Loucy (cell line): ENCODE data around the gene BCAT1.

Source experiments
- H2AFZ ChIP-seq: fragments of 200-600 bp; sonication (generic); 2 replicates; pipeline ENCODE4 v1.6.0; 2016; ENCODE audit warnings: antibody characterized with exemption, mild to moderate bottlenecking, low read length, moderate library complexity
- H3F3A ChIP-seq: fragments of 200-600 bp; 2 replicates; pipeline ENCODE4 v1.6.0; 2016; ENCODE audit warnings: antibody characterized with exemption, low read depth, mild to moderate bottlenecking
- H3K27me3 ChIP-seq: fragments of 200-600 bp; sonication (generic); 2 replicates; pipeline ENCODE4 v1.6.1; 2014; ENCODE audit warnings: low read length, mild to moderate bottlenecking; ENCODE audit not compliant: insufficient read depth, poor library complexity, severe bottlenecking
- H3K36me3 ChIP-seq: fragments of 200-600 bp; sonication (generic); 2 replicates; pipeline ENCODE4 v1.6.1; 2016; ENCODE audit warnings: low read length; ENCODE audit not compliant: insufficient read depth
- H3K4me1 ChIP-seq: fragments of 200-600 bp; sonication (generic); 2 replicates; pipeline ENCODE4 v1.5.1; 2014; ENCODE audit warnings: low read length, mild to moderate bottlenecking; ENCODE audit not compliant: insufficient read depth, poor library complexity, severe bottlenecking
- H3K4me2 ChIP-seq: fragments of 200-600 bp; sonication (generic); 2 replicates; pipeline ENCODE4 v1.6.0; 2014; ENCODE audit warnings: antibody characterized with exemption, low read length, low read depth, mild to moderate bottlenecking; ENCODE audit not compliant: poor library complexity, severe bottlenecking
- H3K4me3 ChIP-seq: fragments of 200-600 bp; sonication (generic); 2 replicates; pipeline ENCODE4 v1.5.1; 2014; ENCODE audit warnings: low read length, mild to moderate bottlenecking, mixed read lengths; ENCODE audit not compliant: poor library complexity, severe bottlenecking
- H3K79me2 ChIP-seq: fragments of 200-600 bp; sonication (generic); 2 replicates; pipeline ENCODE4 v1.6.1; 2014; ENCODE audit warnings: low read length; ENCODE audit not compliant: insufficient read depth
- H3K9ac ChIP-seq: fragments of 200-600 bp; sonication (generic); 2 replicates; pipeline ENCODE4 v1.6.0; 2014; ENCODE audit warnings: mild to moderate bottlenecking, low read depth, low read length, moderate library complexity; ENCODE audit not compliant: poor library complexity, severe bottlenecking
- H3K9me2 ChIP-seq: fragments of 200-600 bp; sonication (generic); replicated peaks from 2 replicates; pipeline ENCODE4 v1.6.1; 2016; ENCODE audit warnings: low read depth, low read length, mixed read lengths
- H3K9me3 ChIP-seq: fragments of 200-600 bp; sonication (generic); 2 replicates; pipeline ENCODE4 v1.6.1; 2014; ENCODE audit warnings: mild to moderate bottlenecking, antibody characterized with exemption, low read length, low read depth; ENCODE audit not compliant: insufficient read depth
- H4K20me1 ChIP-seq: fragments of 200-600 bp; sonication (generic); 2 replicates; pipeline ENCODE4 v1.6.0; 2014; ENCODE audit warnings: antibody characterized with exemption, low read length, mild to moderate bottlenecking; ENCODE audit not compliant: insufficient read depth, poor library complexity, severe bottlenecking
- EZH2phosphoT487 ChIP-seq: fragments of 200-600 bp; IDR thresholded peaks from 2 replicates; pipeline ENCODE4 v1.6.1; 2018; ENCODE audit warnings: antibody characterized with exemption, mild to moderate bottlenecking, moderate library complexity, borderline replicate concordance
- TF ChIP-seq, protein P1 (sequence below): fragments of 200-600 bp; sonication (generic); conservative IDR thresholded peaks from 2 replicates; pipeline ENCODE4 v1.5.1; 2014; ENCODE audit warnings: mild to moderate bottlenecking, antibody characterized with exemption, low read length

The BCAT1 gene

DNA sequence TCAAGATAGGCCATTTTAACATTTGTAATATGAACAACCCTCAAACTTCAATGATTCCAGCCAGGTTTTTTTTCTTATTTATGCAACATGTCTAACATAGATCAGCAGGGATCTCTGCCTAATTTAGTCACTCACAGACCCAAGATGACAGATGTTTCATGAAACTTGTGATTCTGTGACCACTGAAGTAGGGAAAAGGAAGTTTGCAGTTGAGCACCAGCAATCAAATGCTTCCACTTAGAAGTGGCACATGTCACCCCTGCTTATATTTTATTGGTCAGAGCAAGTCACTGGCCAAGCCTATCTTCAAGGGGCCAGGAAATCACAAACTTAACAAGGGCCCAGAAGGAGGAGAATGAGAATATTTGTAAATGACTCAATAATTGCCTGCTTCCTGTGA is 150.6 kb downstream of the BCAT1 start:
- Histone ChIP-seq H3K4me1 (peaks cover 52% of the 10 kb centered on the region), H3K4me2 (peak overlapping the region; percentile 59), H3K79me2 (no peaks in the 10 kb centered on the region), H3K9ac (peak overlapping the region; percentile 49), H3K27me3 (no peaks in the 10 kb centered on the region), H3K36me3 (no peaks in the 10 kb centered on the region; the same call in 1 of the 2 replicates), H3K9me2 (no peaks in the 10 kb centered on the region), H3F3A (peaks cover 18% of the 10 kb centered on the region), H4K20me1 (no peaks in the 10 kb centered on the region), H3K4me3 (peak overlapping the region; percentile 32), H3K9me3 (peaks cover 18% of the 10 kb centered on the region), H2AFZ (no peak overlapping the region)
- TF ChIP-seq, protein P1, sequence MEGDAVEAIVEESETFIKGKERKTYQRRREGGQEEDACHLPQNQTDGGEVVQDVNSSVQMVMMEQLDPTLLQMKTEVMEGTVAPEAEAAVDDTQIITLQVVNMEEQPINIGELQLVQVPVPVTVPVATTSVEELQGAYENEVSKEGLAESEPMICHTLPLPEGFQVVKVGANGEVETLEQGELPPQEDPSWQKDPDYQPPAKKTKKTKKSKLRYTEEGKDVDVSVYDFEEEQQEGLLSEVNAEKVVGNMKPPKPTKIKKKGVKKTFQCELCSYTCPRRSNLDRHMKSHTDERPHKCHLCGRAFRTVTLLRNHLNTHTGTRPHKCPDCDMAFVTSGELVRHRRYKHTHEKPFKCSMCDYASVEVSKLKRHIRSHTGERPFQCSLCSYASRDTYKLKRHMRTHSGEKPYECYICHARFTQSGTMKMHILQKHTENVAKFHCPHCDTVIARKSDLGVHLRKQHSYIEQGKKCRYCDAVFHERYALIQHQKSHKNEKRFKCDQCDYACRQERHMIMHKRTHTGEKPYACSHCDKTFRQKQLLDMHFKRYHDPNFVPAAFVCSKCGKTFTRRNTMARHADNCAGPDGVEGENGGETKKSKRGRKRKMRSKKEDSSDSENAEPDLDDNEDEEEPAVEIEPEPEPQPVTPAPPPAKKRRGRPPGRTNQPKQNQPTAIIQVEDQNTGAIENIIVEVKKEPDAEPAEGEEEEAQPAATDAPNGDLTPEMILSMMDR = no peak
- TF ChIP-seq EZH2phosphoT487 = no peak

DNA sequence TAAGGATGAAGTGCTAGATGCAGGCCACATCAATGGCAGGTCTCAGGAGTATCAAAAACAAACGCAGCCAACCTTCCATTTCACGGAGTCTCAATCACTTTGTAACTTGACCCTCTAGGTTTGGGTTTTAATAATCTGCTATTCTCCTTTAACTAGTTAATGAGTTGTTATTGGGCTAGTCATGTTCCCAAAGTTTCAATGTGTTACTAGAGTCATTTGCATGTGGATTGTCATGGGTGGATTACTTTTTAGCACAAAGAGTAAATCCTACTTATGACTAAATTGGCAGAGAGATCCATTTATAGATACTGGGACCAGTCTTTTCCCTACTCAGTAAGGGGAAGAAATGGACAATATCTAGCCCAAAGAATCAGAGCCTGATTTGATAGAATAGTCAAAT is 151.0 kb downstream of the BCAT1 start:
- Histone ChIP-seq H3K9me3 (peaks cover 13% of the 10 kb centered on the region), H4K20me1 (no peaks in the 10 kb centered on the region), H3K9ac (peak overlapping the region; percentile 49), H3F3A (peaks cover 13% of the 10 kb centered on the region), H3K4me1 (peaks cover 52% of the 10 kb centered on the region), H3K27me3 (no peaks in the 10 kb centered on the region), H3K36me3 (no peaks in the 10 kb centered on the region), H2AFZ (0 out of 2 replicates have a peak overlapping the region, but pooled peaks have one; percentile 4), H3K9me2 (no peaks in the 10 kb centered on the region), H3K4me3 (peak overlapping the region; percentile 22), H3K79me2 (no peaks in the 10 kb centered on the region), H3K4me2 (peak overlapping the region; percentile 59)
- TF ChIP-seq EZH2phosphoT487 = no peak
- TF ChIP-seq, protein P1 = no peak

DNA sequence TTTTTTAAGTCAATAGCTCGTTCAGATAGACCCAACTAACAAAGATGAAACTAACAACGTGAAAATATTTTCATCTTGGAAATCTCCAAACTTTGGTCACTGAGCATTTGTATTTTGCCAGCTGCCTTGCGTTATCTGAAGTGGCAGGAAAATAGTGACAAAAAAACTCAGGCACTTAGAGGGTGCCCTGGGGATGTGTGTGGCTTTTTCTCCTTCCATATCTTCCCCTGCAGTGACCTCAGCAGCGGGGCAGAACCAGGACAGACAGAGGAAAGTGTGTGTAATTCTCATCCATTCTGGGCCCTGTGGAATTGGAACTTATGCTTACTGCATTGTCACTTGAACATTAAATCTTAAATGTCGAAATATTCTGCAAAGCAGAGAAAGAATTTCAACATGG is 152.0 kb downstream of the BCAT1 start:
- no peaks in the 10 kb centered on the region for H3K27me3 ChIP-seq
- H3K9me3 ChIP-seq = peaks cover 6% of the 10 kb centered on the region; the same call in 1 of the 2 replicates
- TF ChIP-seq EZH2phosphoT487 = no peak
- TF ChIP-seq, protein P1 = no peak
- H3F3A ChIP-seq = peaks cover 8% of the 10 kb centered on the region
- H3K79me2 ChIP-seq = no peaks in the 10 kb centered on the region
- peak overlapping the region; percentile 59 for H3K4me2 ChIP-seq
- peaks cover 58% of the 10 kb centered on the region for H3K4me1 ChIP-seq
- no peaks in the 10 kb centered on the region for H3K9me2 ChIP-seq
- H4K20me1 ChIP-seq = no peaks in the 10 kb centered on the region
- no peak overlapping the region for H3K4me3 ChIP-seq
- H3K36me3 ChIP-seq = no peaks in the 10 kb centered on the region
- no peak overlapping the region for H2AFZ ChIP-seq
- H3K9ac ChIP-seq = peak overlapping the region; percentile 49
